HepG2 (cell line): ENCODE measurements around the gene RIMBP2. TPM values are rescaled to one million over a fixed set of nuclear protein-coding genes. Genes with fewer than 3 reads are reported as not detected.

ENCODE experiments used
- ATAC-seq: fragments of 200-7000 bp; cut with Tn5 transposase; 3 replicates; pipeline ENCODE4 v1.9.1; 2020; ENCODE audit warnings: mild to moderate bottlenecking, moderate library complexity
- BruUV-seq: library from RNA; stranded (reverse); fragments of 400-500 nt; replicated peaks from 2 replicates; lab custom pipeline; 2021; lab: Mats Ljungman, UMichigan
- CTCF ChIA-PET: fragments of 300-600 bp; formaldehyde crosslinking; extraction: SDS; loops from one replicate; lab custom pipeline; 2021; ENCODE audit warnings: low total read pairs, inconsistent platforms, low intra/inter-chr PET ratio; lab: Yijun Ruan, JAX
- POLR2A ChIA-PET: fragments of 350-600 bp; sonication (Branson Sonifier 250); formaldehyde crosslinking; loops from one replicate; lab custom pipeline; 2020; ENCODE audit warnings: antibody characterized with exemption, inconsistent platforms; lab: Yijun Ruan, JAX
- DNase-seq: peaks from one replicate; pipeline ENCODE4 v3.0.0-alpha.2; 2015; ENCODE audit warnings: low spot score
- FAIRE-seq: peaks from 3 replicates; lab custom pipeline; 2011; peaks lifted over from hg19 to GRCh38; lab: Jason Lieb, UNC
- H2AFZ ChIP-seq: one replicate; pipeline ENCODE4 v1.6.1; 2011; ENCODE audit warnings: low read length, inconsistent platforms
- H3K27ac ChIP-seq: fragments of 300-600 bp; 3 replicates; pipeline ENCODE4 v1.8.0; 2011; ENCODE audit warnings: mixed run types, mild to moderate bottlenecking, mixed read lengths, low read length, inconsistent platforms; ENCODE audit not compliant: insufficient read depth; ENCODE audit errors: extremely low read length
- H3K27me3 ChIP-seq, 2 experiments: fragments of 200-600 bp in 1 of 2; 2 replicates in 1 of 2; 3 replicates in 1 of 2; pipeline versions ENCODE4 v1.6.0 to v1.8.0; 2011; ENCODE audit warnings: low read length in 2 of 2, mild to moderate bottlenecking in 2 of 2, moderate library complexity in 2 of 2, inconsistent platforms in 1 of 2; ENCODE audit not compliant: insufficient read depth in 2 of 2, control insufficient read depth in 1 of 2
- H3K36me3 ChIP-seq, 2 experiments: fragments of 200-600 bp in 1 of 2; replicated peaks in 1 of 2; 2 replicates in 1 of 2; 3 replicates in 1 of 2; pipeline versions ENCODE4 v1.5.1 to v1.8.0; 2011; ENCODE audit warnings: low read length in 2 of 2, inconsistent platforms in 1 of 2; ENCODE audit not compliant: insufficient read depth in 2 of 2, control insufficient read depth in 1 of 2
- H3K4me1 ChIP-seq: 2 replicates; pipeline ENCODE4 v1.5.1; 2012; ENCODE audit warnings: low read length, inconsistent platforms; ENCODE audit not compliant: insufficient read depth
- H3K4me2 ChIP-seq: 2 replicates; pipeline ENCODE4 v1.6.0; 2011; ENCODE audit warnings: low read depth, low read length, inconsistent platforms
- H3K4me3 ChIP-seq, 3 experiments: fragments of 200-600 bp in 1 of 3; sonication (generic), shearing (Covaris generic) in 1 of 3; replicated peaks in 1 of 3; 2 replicates each; pipeline ENCODE4 v1.5.1; 2011 to 2016; ENCODE audit warnings: low read length in 3 of 3, inconsistent platforms in 2 of 3, low read depth in 2 of 3, mild to moderate bottlenecking in 2 of 3, control low read depth in 1 of 3, mixed read lengths in 1 of 3; ENCODE audit not compliant: insufficient read depth in 1 of 3
- H3K79me2 ChIP-seq: one replicate; pipeline ENCODE4 v1.6.1; 2011; ENCODE audit warnings: low read length, inconsistent platforms; ENCODE audit not compliant: insufficient read depth
- H3K9ac ChIP-seq: 2 replicates; pipeline ENCODE4 v1.6.0; 2011; ENCODE audit warnings: mild to moderate bottlenecking, low read depth, low read length, inconsistent platforms; ENCODE audit not compliant: insufficient read depth
- H3K9me3 ChIP-seq: 2 replicates; pipeline ENCODE4 v1.5.1; 2012; ENCODE audit warnings: mild to moderate bottlenecking, low read length
- H4K20me1 ChIP-seq: 2 replicates; pipeline ENCODE4 v1.6.0; 2011; ENCODE audit warnings: inconsistent platforms, mild to moderate bottlenecking, low read length, moderate library complexity; ENCODE audit not compliant: insufficient read depth
- KDM5B ChIP-seq: sonication (generic); formaldehyde crosslinking; IDR thresholded peaks from 2 replicates; pipeline ENCODE4 v1.4.0; 2020; ENCODE audit warnings: missing genetic modification reagents, mild to moderate bottlenecking, borderline replicate concordance
- ZNF816 ChIP-seq: sonication (generic); formaldehyde crosslinking; IDR thresholded peaks from 2 replicates; pipeline ENCODE4 v1.8.0; 2022; ENCODE audit warnings: missing genetic modification reagents, mild to moderate bottlenecking, borderline replicate concordance
- WGBS: methylation state at CpG from one replicate; pipeline ENCODE4 v1.1.6; 2017; ENCODE audit warnings: low lambda C conversion rate; 5-methylcytosine and 5-hydroxymethylcytosine counted together
- in situ Hi-C: cut with HindIII; loops from 2 replicates; pipeline ENCODE4 v1.10.0; 2017; ENCODE audit warnings: low pct_unique_long_range_greater_than_20kb; ENCODE audit not compliant: extremely low pct_ligation_motif_present
- intact Hi-C: fragments of 100-400 bp; cut with micrococcal nuclease; formaldehyde crosslinking; loops from one replicate; pipeline ENCODE4 v1.10.0; 2022; ENCODE audit not compliant: unreplicated experiment
- polyA plus RNA-seq, 8 experiments: library from polyadenylated mRNA; depleted of rRNA in 3 of 8; stranded (reverse) in 7 of 8; unstranded in 1 of 8; fragments of >200 nt; fragmentation: Illumina TruSeq in 4 of 8; extraction: Trizol in 4 of 8; gene quantifications; 2 replicates each; pipeline versions ENCODE4 v1.2.1 to v1.2.3, GENCODE V29; 2011 to 2016; ENCODE audit warnings: low read depth in 4 of 8, missing spikeins in 1 of 8, mixed read lengths in 1 of 8; ENCODE audit not compliant: insufficient read depth in 1 of 8
- total RNA-seq, 5 experiments: library from RNA; depleted of rRNA; stranded (reverse); fragments of >200 nt; fragmentation: Illumina TruSeq; extraction: Trizol; gene quantifications; 2 replicates each; pipeline ENCODE4 v1.2.3, GENCODE V29; 2016; ENCODE audit warnings: low read depth in 1 of 5
- TF ChIP-seq, protein P1 (sequence below): conservative IDR thresholded peaks from 2 replicates; pipeline ENCODE4 v1.6.1; 2018; ENCODE audit warnings: missing genetic modification reagents
- TF ChIP-seq, protein P2 (sequence below): sonication (generic); formaldehyde crosslinking; IDR thresholded peaks from 2 replicates; pipeline ENCODE4 v1.5.0; 2020; ENCODE audit warnings: missing genetic modification reagents, mild to moderate bottlenecking, borderline replicate concordance
- TF ChIP-seq, protein P3 (sequence below): sonication (generic); formaldehyde crosslinking; IDR thresholded peaks from 2 replicates; pipeline ENCODE4 v1.5.1; 2020; ENCODE audit warnings: mild to moderate bottlenecking, moderate library complexity, missing genetic modification reagents

Gene RIMBP2
- total and polyA plus RNA-seq, 2 of the 13 experiments (the other 11 are each of a cell fraction or from before 2014, with no cell fraction given): 0.03 TPM; not detected in 1

DNA sequence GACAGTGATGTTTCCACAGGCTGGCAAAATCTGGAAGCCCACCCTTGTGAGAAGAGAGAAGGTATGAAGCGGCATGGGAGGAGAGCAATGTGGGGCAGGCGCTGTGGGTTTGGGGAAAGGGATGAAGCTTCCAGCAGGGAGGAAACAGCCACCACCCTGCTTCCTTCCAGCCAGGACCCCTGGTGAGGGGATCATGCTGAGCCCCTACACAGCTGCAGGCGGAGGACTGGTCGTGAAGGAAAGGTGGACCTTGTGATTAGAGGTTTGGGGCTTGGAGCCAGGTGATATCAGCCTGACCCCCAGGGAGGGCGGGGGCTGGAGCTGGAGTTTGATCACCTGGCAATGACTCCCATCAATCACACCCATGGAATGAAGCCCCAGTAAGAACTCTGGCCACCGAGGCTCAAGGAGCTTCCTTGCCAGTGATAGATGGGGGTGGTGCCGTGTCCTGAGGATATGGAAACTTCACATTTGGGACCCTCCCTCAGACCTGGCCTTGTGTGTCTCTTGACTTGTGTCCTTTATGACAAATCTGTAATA, 48.6 kb downstream of the RIMBP2 start:
- WGBS: 44% methylated on average over 3 of the region's 7 CpGs
- ChIA-PET POLR2A (no interaction called here), CTCF (no interaction called here)
- intact Hi-C loops (no loop called here), in situ Hi-C loops (no loop called here)
- H2AFZ ChIP-seq: no peak overlapping the region
- TF ChIP-seq KDM5B (CRISPR knock-in tag): no peak
- TF ChIP-seq, protein P1, sequence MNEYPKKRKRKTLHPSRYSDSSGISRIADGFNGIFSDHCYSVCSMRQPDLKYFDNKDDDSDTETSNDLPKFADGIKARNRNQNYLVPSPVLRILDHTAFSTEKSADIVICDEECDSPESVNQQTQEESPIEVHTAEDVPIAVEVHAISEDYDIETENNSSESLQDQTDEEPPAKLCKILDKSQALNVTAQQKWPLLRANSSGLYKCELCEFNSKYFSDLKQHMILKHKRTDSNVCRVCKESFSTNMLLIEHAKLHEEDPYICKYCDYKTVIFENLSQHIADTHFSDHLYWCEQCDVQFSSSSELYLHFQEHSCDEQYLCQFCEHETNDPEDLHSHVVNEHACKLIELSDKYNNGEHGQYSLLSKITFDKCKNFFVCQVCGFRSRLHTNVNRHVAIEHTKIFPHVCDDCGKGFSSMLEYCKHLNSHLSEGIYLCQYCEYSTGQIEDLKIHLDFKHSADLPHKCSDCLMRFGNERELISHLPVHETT (CRISPR knock-in tag): no peak
- TF ChIP-seq, protein P2, sequence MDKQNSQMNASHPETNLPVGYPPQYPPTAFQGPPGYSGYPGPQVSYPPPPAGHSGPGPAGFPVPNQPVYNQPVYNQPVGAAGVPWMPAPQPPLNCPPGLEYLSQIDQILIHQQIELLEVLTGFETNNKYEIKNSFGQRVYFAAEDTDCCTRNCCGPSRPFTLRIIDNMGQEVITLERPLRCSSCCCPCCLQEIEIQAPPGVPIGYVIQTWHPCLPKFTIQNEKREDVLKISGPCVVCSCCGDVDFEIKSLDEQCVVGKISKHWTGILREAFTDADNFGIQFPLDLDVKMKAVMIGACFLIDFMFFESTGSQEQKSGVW: no peak
- TF ChIP-seq, protein P3, sequence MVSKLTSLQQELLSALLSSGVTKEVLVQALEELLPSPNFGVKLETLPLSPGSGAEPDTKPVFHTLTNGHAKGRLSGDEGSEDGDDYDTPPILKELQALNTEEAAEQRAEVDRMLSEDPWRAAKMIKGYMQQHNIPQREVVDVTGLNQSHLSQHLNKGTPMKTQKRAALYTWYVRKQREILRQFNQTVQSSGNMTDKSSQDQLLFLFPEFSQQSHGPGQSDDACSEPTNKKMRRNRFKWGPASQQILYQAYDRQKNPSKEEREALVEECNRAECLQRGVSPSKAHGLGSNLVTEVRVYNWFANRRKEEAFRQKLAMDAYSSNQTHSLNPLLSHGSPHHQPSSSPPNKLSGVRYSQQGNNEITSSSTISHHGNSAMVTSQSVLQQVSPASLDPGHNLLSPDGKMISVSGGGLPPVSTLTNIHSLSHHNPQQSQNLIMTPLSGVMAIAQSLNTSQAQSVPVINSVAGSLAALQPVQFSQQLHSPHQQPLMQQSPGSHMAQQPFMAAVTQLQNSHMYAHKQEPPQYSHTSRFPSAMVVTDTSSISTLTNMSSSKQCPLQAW (CRISPR knock-in tag): no peak
- TF ChIP-seq ZNF816 (CRISPR knock-in tag): no peak
- ATAC-seq: no peak
- no peak overlapping the region for H3K4me3 ChIP-seq
- no peaks in the 10 kb centered on the region for H4K20me1 ChIP-seq
- H3K27ac ChIP-seq: no peak overlapping the region
- no peak for DNase-seq
- no TSS peak for BruUV-seq
- no peaks in the 10 kb centered on the region for H3K36me3 ChIP-seq
- no peak overlapping the region for H3K9ac ChIP-seq
- H3K27me3 ChIP-seq: peaks cover 5 to 29% of the 10 kb centered on the region in 2 experiments; a peak in 4 of 5 replicates
- H3K4me1 ChIP-seq: no peaks in the 10 kb centered on the region
- no peak overlapping the region for H3K4me2 ChIP-seq
- no peak for FAIRE-seq
- H3K79me2 ChIP-seq: no peaks in the 10 kb centered on the region
- H3K9me3 ChIP-seq: no peaks in the 10 kb centered on the region
